HG03108 (cell line): ENCODE measurements around the gene MAGI2.
"Not testable (repeated sequence)": the region's sequence is repeated elsewhere in the genome, so short reads cannot be mapped to it uniquely, and the experiment has no call there.

ENCODE experiments used
- ATAC-seq: cut with Tn5 transposase; IDR thresholded peaks from one replicate; pipeline ENCODE4 v1.9.1; 2021; ENCODE audit warnings: moderate library complexity; ENCODE audit not compliant: unreplicated experiment

MAGI2 gene

GRCh38 chr7:78514634-78515033 is 938.8 kb downstream of the MAGI2 start:
- no peak for ATAC-seq

GRCh38 chr7:78510580-78511188 is 942.8 kb downstream of the MAGI2 start:
- ATAC-seq, result peak; percentile 58

- not testable (repeated sequence) for ATAC-seq
These were observed 950.2 kb downstream of the MAGI2 start for GRCh38 chr7:78503301-78503700.

GRCh38 chr7:78501064-78501463 is 952.4 kb downstream of the MAGI2 start:
- no peak for ATAC-seq

GRCh38 chr7:78499971-78500370 is 953.5 kb downstream of the MAGI2 start:
- ATAC-seq, result no peak

- no peak for ATAC-seq
These were observed 954.2 kb downstream of the MAGI2 start for GRCh38 chr7:78499283-78499682.

- ATAC-seq, result no peak
These were observed 955.6 kb downstream of the MAGI2 start for GRCh38 chr7:78497728-78498427.

- ATAC-seq, result no peak
These were observed 957.3 kb downstream of the MAGI2 start for GRCh38 chr7:78496096-78496630.

GRCh38 chr7:78493401-78493800 is 960.1 kb downstream of the MAGI2 start:
- no peak for ATAC-seq

- no peak for ATAC-seq
These were observed 961.3 kb downstream of the MAGI2 start for GRCh38 chr7:78492146-78492545.

GRCh38 chr7:78490524-78490923 is 962.9 kb downstream of the MAGI2 start:
- no peak for ATAC-seq

GRCh38 chr7:78489476-78490240 is 963.8 kb downstream of the MAGI2 start:
- no peak for ATAC-seq

GRCh38 chr7:78487464-78487863 is 966.0 kb downstream of the MAGI2 start:
- ATAC-seq, result no peak

GRCh38 chr7:78479348-78479747 is 974.1 kb downstream of the MAGI2 start:
- ATAC-seq, result no peak

GRCh38 chr7:78476851-78477405 is 976.5 kb downstream of the MAGI2 start:
- ATAC-seq, result no peak

- no peak for ATAC-seq
These were observed 979.7 kb downstream of the MAGI2 start for GRCh38 chr7:78473571-78474301.

GRCh38 chr7:78473021-78473420 is 980.4 kb downstream of the MAGI2 start:
- ATAC-seq, result no peak

- no peak for ATAC-seq
These were observed 980.9 kb downstream of the MAGI2 start for GRCh38 chr7:78472519-78472918.

- ATAC-seq, result no peak
These were observed 987.6 kb downstream of the MAGI2 start for GRCh38 chr7:78465894-78466293.

- ATAC-seq, result no peak
These were observed 990.4 kb downstream of the MAGI2 start for GRCh38 chr7:78463039-78463438.

- no peak for ATAC-seq
These were observed 1002.8 kb downstream of the MAGI2 start for GRCh38 chr7:78450706-78451105.
